Globus pallidus (tissue), 1 donor: ENCODE measurements around the gene RNF44.
"Not testable (repeated sequence)": the region's sequence is repeated elsewhere in the genome, so short reads cannot be mapped to it uniquely, and the experiment has no call there.

Experiments used
- DNase-seq: peaks from one replicate; pipeline ENCODE4 v3.0.0-alpha.2; 2015; ENCODE audit warnings: low spot score

RNF44 gene

DNA sequence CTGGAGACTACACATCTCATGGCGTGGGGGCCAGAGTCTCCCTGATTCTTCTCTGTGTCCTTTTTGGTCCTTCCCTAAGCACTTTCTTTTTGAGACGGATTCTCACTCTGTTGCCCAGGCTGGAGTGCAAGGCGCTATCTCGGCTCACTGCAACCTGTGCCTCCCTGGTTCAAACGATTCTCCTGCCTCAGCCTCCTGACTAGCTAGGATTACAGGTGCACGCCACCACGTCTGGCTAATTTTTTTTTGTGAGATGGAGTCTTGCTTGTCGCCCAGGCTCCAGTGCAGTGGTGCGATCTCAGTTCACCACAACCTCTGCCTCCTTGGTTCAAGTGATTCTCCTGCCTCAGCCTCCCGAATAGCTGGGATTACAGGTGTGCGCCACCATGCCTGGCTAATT lies 13.7 kb upstream of the RNF44 start:
- DNase-seq, result not testable (repeated sequence)

DNA sequence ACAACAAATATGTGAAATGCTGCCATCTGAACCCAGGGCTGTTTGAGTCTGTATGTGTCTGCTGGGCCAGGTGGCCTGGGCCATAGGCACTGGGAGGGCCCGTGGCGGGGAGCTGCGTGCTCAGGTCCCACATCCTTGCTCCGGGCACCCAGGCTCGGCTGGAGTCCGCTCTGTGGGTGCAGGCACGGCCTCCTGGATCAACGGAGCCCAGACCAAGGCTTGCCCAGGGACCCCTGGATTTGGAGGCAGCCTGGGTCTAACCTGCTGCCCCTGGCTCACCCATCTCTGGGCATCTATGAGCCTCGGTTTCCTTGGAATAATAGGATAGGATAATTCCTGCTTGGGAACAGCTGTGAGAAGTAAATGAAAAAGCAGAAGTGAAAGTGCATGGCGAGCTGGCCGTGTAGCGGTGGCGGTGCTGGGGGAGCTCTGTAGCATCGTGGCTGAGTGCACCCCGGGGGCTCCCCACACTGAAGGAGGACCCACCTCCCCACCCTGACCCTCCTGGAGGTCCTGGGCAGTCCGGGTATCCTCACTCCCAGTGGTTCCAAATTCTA lies 13.2 kb upstream of the RNF44 start:
- no peak for DNase-seq

DNA sequence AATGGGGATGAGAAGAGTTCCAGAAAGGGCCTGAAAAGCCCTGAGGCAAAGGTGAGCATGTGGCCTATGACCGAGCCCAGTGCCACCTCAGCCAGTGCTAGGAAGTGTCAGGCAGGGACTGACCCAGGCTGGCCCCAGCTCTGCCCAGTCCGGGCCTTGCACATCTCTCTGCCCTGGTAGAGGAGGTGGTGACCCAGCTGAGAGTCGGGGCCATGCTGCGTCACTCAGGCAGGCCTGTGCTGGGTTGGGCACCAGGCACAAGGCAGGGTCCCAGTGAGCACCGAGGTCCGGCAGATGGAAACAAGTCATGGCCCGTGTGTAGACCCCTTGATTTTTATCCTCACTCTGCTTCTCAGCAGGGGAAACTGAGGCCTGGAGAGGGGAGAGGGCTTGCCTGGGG lies 12.7 kb upstream of the RNF44 start:
- DNase-seq, result no peak

DNA sequence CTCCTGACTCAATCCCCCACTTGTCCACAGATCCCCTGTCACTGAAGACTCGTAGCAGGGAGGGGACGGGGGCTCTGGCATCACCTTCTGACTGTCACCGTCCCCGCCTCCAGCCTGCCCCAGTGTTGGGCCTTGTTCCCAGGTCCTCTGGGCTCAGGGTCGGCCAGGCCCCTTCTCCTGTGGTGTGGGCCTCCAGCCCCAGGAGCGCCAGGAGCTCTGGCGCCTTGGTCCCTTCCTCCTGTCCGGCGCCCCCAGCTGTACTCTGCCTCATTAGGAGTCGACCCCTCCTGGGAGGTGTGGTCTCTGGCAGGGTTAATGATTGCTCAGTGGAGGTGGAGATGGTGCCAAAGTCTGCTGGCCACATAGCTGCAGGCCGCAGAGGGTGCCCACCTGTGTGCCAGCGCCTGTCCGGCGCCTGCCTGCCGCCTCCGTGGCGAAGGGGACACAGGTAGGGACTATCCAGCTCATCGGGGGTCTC lies 11.8 kb upstream of the RNF44 start, which contains the start of gene CDHR2:
TSS of gene CDHR2 (plus strand) at position 376 of the 478 bp plus-strand sequence. CDS start 16,011 bp downstream, outside the sequence.
- DNase-seq, result no peak

DNA sequence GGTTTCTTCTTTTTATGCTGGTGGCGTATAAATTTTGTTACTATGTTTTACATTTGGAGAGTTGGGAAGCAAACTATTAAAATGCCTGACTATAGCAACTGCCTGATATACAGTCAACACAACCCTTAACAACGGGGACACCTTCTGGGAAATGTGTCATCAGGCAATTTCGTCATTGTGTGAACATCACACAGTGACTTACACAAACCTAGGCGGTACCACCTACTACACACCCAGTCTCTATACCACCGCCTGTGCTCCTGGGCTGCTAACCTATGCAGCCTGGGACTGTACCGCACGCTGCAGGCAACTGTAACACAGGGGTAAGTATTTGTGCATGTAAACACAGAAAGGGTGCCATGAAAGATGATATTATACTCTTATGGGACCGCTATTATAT lies 10.6 kb upstream of the RNF44 start:
- DNase-seq, result no peak

DNA sequence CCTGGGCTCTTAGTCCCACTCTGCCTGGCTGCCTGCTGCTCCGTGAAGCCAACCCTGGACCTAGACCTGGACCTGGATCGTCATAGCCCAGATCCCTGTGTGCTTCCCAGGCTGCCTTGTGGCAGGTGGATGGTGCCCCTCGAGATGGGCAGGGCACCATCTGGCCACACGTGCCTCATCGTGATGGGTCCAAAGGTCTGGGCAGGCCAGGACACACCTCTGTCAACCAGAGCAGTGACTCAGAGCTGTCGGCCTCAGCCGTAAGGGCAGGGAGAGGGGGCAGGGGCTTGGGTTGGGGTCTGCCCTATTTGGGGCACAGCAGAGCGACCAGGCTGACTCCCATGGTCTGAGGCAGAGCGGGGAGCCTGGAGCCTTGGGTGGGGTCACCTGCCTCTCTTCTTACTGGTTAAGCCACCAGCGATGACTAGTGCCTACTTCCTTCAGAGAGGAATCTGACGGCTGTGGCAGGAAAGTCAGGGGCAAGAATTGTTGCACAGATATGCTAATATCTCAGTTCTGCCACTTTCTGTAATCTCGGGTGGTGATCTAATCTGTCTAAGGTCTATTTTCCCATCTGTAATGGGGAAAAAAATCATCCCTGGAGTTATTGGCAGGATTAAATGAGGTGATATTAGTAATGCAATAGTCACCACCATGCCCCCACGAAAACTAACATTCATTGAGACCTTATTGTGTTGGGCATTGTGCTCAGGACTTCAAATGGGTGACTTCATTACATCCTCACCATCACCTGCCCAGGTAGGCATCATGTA lies 8.7 kb upstream of the RNF44 start:
- no peak for DNase-seq

DNA sequence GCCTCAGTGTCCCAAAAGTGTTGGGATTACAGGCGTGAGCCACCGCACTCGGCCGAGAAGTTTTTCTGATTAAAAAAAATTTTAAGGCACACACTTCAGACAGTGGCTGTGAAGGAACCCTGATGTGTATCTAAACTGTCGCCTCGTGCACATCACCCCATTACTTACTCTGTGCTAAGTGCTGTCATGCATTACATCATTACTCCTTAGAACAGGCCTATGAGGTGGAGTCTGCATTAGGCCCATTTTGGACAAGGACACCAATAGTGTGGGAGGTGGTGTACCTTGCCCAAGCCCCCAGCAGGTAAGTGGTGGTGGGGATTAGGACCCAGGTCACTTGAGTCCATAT lies 8.2 kb upstream of the RNF44 start:
- no peak for DNase-seq

DNA sequence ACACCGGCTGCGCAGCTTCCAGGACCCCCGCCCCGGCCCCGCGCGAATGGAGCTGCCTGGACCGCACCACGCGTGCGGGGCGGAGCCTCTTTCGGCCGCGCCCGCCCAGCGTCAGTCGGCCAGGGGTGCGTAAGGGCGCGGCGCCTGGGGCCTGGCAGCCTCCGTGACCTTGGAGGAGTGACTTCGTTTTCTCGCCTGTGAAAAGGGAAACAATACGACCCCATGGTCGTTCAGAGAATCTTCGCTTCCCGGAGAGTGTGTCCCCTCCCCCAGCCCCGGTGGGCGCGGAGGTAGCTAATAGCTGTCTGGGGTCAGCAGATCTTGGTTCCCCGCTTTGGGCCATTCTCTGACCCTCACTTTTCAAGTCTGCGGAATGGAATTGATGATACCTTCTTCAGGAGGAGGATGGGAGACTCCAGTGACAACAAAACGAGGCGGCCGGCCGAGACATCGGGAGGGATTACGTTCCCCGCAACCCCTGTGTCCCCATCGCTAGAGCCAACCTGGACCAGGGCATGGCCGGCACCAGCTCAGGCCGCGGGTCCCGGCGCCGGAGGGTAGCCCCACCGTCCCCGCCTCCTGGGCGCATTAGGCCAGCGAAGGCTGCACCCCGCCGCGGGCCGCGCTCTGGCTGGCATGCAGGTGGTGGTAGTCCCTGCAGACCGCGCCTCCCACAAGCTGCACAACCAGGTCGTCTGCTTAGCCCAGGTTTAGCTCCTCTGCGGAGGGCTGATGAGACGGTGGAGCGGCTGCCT lies 6.4 kb upstream of the RNF44 start:
- peak; percentile 59 for DNase-seq

DNA sequence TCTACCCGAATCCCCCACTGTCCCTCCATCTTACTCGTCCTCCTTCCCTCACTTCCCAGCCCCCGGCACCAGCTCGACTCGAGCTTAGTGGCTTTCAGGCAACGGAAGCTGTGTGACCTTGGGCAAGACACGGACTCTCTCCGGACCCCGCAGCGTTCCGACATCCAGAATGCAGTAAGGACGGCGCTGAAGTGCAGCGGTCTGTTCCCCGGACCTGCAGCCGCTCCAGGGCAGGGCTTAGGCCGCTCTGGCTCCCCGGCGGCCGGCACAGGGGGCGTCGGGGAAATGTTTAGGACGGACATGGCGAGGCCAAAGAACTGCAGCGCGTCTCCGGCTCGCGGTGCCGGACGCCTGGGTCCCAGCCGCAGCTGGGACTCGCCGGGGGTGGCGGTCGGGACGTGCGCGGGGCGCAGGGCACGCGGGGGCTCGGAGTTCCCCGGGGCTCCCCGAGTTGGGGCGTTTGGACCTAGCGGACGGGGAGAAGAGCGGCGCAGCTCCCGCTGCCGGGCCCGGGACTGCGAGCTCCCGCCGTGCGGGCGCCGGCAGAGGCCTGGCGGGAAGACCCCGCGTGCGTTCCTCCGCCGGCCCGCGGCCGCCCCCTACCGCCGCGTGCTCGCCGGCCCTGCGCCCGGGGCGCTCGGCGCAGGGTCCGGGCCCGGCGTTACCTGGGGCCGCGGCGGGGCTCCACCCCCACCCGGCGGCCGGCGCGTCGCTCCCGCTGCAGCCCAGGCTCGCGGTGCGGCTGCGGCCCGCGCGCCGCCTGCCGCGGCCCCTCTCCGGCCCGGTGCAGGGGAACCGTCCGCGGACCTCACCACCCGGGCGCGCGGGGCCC lies 5.6 kb upstream of the RNF44 start:
- no peak for DNase-seq

DNA sequence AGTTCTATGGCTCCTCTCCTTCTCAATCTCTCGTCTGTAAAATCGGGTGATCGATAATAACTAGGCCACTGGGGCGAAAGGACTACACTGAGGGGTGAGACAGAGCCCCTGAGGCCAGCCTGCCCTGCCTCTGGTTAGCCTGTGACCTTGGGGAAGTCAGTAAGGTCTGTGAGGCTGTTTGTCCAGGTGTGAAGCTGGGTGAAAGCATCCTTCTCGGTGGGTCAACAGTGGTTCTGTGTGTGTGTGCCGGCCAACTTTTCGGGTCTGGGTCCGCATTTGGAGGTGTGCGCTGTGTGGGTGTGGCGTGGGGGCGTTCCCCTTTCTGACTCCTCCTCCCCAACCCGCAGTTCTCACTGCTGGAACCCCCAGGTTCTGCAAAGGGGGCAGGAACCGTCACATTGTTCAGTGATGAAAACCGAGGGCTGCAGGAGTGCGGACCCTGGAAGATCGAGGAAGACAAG lies 5.0 kb upstream of the RNF44 start:
- no peak for DNase-seq

DNA sequence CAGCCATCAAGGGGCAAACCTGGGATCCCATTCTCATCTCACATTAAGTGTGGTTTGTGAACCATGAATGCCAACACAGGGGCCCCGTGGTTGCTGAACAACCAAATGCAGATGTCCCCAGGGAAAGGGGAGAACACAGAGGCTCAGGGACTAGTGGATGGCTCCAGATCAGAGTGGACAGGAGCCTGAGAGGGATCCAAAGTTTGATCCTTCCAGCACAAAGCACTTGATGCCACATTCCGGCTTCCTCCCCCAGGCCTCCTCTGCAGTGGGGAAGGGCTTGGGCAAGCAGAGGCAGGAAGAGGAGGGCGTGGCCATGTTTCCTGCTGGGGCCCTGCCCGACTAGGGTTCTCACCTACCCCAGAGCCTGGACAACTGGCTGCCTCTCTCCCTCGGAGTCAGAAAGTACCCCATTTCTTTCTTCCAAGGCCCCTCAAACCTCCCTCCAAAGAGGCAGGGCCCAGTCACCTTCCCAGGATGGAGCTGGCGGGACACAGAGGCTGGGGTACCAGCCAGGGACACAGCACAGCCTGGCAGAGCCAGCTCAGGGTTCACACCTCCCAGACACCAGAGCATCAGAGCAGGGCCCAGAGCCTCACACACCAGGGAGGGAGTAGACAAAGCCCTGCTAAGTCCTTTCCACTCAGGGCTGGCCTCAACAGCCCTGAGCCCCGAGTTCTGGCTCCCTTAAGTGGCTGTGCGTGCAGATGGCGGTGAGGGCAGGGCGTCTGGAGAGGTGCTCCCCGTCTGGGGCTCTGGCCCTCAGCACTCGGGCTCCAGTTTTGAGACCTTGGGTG lies 4.3 kb upstream of the RNF44 start:
- DNase-seq, result no peak

DNA sequence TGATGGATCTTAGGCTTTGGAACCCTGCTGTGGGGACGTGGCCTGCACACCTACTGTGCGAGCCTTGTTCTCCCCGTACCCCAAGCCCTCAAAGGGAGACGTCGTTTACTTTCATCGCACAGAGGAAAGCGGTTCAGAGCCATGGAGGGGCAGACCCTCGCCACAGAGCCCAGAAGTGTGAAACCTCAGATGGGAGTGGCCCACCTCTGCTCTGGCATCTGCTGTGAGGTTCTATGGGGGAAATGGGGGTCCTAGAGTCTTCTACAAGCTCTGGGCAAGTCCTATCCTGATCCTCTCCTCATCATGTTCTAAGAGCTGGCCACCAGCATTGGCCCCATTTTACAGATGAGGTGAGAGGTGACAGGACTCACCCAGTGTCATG lies 3.7 kb upstream of the RNF44 start:
- DNase-seq, result no peak

DNA sequence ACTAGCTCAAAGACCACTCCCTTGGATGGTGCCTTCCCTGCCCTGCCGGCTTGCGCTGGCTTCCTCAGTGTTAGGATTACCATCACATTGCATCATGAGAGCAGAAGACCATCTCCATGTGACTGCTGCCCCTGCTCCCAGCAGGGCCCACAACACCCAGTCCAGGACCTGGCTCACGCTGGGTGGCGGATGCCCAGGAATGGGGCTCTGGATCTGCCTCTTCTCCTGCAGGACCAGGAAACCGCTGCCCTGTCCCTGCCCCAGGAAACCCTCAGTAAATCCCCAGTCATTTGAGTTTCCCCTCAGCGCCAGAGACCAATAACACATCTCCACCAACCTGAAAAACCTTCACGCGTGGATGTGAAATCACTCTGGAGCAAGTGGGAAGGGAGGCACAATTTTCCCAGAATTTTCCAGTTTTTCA lies 3.3 kb upstream of the RNF44 start:
- no peak for DNase-seq

DNA sequence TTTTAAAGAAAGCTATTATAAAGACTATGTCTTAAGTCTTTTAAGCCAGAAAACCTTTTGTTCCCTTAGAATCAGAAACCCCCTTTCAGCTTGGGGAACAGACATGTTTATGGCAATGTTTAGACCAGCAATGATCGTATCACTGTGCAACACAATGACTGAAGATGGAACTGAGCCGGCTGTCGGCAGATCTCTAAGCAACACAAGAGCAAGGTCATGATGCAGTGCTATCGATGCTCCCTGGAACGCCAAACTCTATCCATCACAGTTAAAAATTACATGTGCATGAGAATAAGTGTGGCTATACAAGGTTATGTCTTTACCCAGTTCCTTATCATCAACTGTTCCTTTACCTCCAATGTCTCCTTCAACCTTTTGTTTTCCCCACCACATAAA lies 1.8 kb upstream of the RNF44 start:
- DNase-seq, result no peak

DNA sequence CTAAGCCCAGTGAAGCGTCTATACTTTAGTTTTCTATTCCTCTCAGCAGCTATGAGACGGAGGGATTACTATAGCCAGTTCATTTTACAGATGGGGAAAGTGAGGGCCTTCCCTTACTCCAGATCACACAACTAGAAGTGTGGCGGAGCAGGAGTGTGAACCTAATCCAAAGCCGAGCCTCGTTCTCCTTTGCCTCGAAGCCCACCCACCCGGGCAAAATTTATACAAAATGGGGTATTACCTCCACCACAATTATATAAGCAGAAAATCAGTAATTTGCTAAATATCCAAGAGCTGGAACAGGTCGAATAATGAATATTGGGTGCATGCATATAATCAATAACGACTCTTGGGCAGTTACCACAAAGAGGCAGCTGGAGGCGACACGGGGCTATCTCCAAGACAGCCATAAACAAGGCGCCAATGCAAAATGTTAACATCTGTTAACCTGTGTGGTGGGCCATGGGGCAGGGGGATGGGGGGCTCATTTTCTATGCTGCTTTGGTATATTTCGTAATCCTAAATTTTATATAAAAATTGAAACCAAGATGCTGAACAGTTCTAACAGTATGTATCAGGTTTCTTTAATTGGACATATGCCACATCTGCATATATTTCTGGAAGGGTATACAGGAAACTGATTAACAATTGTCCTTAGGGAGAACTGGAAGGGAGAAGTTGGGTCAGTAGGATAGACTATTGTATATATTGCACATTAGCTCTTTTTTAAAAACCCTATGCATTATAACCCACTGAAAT lies 1.2 kb upstream of the RNF44 start:
- DNase-seq, result no peak

DNA sequence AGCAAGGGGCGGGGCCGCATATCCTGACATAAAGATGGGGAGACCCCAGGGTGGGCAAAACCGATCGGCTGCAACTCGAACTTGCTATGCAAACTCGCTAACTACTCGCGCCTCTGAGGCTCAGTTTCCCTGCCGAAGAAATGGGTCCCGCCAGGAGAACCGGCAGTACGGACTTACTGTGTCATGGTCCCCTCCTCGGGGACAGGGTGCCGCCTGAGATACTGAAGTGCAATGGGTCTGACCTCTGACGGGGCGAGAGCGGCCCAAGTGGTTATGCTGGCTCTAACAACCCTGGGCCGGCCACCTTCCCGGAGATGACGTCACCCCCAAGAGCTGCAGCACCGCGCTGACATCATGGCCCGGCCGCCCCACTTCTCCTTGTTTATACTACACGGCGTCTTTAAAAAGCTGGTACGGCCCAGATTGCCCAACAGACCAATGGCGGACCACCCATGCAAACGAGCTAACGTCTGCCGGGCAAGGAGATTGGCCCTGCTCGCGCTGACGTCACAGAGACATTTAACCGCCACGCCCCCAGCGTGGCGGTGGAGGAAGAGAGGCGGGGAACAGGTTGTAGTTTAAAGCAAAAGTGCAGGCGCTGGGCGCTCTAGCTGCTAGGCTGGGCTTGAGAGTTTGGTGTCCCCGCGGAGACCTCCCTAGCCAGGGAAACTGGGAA lies 490 bp upstream of the RNF44 start:
- peak; percentile 99 for DNase-seq

DNA sequence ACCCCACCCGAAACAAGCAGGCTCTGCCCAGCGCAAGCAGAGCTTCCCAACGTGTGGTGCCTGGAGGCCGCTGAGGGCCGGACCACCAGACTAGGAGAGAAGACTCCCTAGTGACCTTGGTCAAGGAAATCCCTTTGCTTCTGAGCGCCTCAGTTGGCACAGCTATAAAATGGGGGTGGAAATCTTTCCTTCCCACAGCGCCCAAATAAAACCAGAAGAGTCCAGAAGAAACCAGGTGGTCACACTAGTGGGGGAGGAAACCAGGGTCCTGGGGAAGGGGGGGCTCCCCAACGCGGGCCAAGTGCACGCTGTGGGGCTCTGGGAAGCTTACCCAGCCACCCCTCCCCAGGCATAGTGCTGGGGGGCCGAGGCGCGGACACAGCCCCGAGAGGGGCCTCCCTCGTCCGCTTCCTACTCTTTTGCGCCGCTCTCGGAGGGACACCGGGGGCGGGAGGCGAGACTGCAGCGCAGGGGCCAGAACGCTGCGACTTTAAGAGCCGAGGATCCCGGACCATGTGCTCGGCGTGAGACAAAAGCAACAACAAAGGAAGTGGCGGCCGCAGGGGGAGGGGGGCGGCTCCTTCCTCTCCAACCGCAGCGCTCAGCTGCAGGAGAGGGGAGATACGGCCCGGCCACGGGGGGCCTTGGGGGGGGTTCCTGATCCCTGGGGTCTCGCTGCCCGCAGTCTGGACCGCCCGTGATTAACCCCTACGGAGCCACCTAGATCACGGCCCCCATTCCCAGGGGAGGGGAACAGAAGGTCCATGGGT lies 885 bp downstream of the RNF44 start:
- DNase-seq, result peak; percentile 82

DNA sequence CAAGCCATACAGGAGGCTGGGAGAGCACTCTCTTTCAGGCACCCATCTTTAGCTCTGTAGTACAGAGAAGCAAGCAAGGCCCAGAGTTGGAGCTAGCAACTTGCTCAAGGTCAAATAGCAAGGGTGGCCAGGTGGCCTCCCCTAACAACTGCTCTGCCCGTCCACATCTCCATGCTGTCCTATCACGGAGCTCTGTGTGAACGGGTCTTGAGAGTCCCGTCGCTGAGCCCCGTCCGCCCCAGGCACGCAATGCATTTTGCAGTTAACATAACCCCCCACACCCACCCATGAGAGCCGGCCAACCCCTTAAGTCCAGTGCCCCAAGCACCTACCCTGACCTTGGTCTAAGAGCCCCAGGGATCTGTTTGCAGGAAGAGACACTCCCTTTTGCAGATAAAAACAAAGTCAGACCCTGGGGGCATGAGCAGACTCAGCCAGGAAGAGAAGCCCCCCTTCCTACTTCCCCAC lies 1.5 kb downstream of the RNF44 start:
- DNase-seq, result no peak

DNA sequence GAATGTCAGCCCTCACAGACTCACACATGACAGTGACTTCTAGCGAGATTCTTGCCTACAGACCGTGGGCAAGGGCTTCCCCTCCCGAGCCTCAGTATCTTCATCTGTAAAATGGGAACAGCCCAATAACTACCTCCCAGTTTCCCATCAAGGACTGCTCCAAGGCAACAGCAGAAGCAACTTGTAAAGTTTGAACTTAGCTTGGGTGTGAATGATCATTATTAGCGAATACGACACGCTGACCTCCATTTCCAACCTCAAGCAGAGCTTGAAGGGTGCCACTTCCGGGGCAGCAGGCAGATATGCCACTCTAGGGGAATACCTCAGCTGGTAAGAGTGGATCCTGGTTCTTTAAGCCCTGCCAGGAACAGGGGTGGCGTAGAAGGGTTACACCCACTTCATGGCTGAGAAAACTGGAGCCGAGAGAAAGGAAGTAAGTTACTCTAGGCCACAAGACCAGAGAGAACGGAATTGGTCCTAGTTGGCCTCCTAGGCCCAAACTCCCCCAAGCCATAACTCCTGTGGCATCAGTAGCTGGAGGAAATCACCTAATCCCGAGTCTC lies 2.0 kb downstream of the RNF44 start:
- DNase-seq, result no peak
